GM18511 (cell line): Measurements from ENCODE around the gene VIPR1.

Source experiments
- ATAC-seq: cut with Tn5 transposase; IDR thresholded peaks from one replicate; pipeline ENCODE4 v1.9.1; 2021; ENCODE audit warnings: mild to moderate bottlenecking, moderate library complexity; ENCODE audit not compliant: unreplicated experiment

VIPR1 gene

GRCh38 chr3:42509111-42509510, 6.7 kb downstream of the VIPR1 start:
- ATAC-seq: no peak

GRCh38 chr3:42510325-42510724, 7.9 kb downstream of the VIPR1 start:
- ATAC-seq: no peak

- no peak for ATAC-seq
Measured at GRCh38 chr3:42511201-42511600, 8.8 kb downstream of the VIPR1 start.

GRCh38 chr3:42511736-42512135, 9.3 kb downstream of the VIPR1 start:
- ATAC-seq: no peak

GRCh38 chr3:42513121-42513520, 10.7 kb downstream of the VIPR1 start:
- no peak for ATAC-seq

- ATAC-seq: no peak
Measured at GRCh38 chr3:42513521-42513920, 11.1 kb downstream of the VIPR1 start.

GRCh38 chr3:42514876-42515275, 12.4 kb downstream of the VIPR1 start:
- no peak for ATAC-seq

- ATAC-seq: no peak
Measured at GRCh38 chr3:42515391-42515916, 13.0 kb downstream of the VIPR1 start.

GRCh38 chr3:42515976-42516375, 13.5 kb downstream of the VIPR1 start:
- ATAC-seq: no peak

GRCh38 chr3:42516443-42516842, 14.0 kb downstream of the VIPR1 start:
- no peak for ATAC-seq

- no peak for ATAC-seq
Measured at GRCh38 chr3:42517117-42517516, 14.7 kb downstream of the VIPR1 start.

- ATAC-seq: no peak
Measured at GRCh38 chr3:42518800-42519567, 16.5 kb downstream of the VIPR1 start.

- ATAC-seq: no peak
Measured at GRCh38 chr3:42519568-42519962, 17.1 kb downstream of the VIPR1 start.

GRCh38 chr3:42520336-42520735, 17.9 kb downstream of the VIPR1 start:
- no peak for ATAC-seq

GRCh38 chr3:42520906-42521305, 18.5 kb downstream of the VIPR1 start:
- ATAC-seq: no peak

GRCh38 chr3:42524751-42525150, 22.3 kb downstream of the VIPR1 start:
- no peak for ATAC-seq

- no peak for ATAC-seq
Measured at GRCh38 chr3:42525212-42525611, 22.8 kb downstream of the VIPR1 start.

- no peak for ATAC-seq
Measured at GRCh38 chr3:42525736-42526345, 23.4 kb downstream of the VIPR1 start.

- no peak for ATAC-seq
Measured at GRCh38 chr3:42526616-42527367, 24.3 kb downstream of the VIPR1 start.

- ATAC-seq: no peak
Measured at GRCh38 chr3:42527368-42527917, 25.0 kb downstream of the VIPR1 start.

GRCh38 chr3:42529468-42529867, 27.0 kb downstream of the VIPR1 start:
- ATAC-seq: no peak
